Measurements from ENCODE around the gene GABRB1.

GRCh38 chr4:47194036-47194737 lies 162.8 kb downstream of the GABRB1 start:
- TF ChIP-seq CTCF (IDR thresholded peaks at IDR 0.05): no peak
- TF ChIP-seq EZH2 (IDR thresholded peaks at IDR 0.05; ENCODE audit: borderline replicate concordance, insufficient read depth, low read depth, low read length, poor library complexity, severe bottlenecking): no peak

All from B cell (primary cell).